Astrocyte of the cerebellum (primary cell): ENCODE results near the gene STK32C.

Experiments
- DNase-seq: peaks from one replicate; pipeline ENCODE4 v3.0.0-alpha.2; 2011; ENCODE audit warnings: low read depth
- H3K4me3 ChIP-seq: 2 replicates; pipeline ENCODE4 v1.5.1; 2011; ENCODE audit warnings: mild to moderate bottlenecking, low read depth, low read length, moderate library complexity
- CTCF ChIP-seq: IDR thresholded peaks from 2 replicates; pipeline ENCODE4 v1.5.1; 2012; ENCODE audit warnings: low read length, low read depth, moderate library complexity, mild to moderate bottlenecking; ENCODE audit errors: missing control alignments
- in situ Hi-C: cut with HindIII; loops from 2 replicates; pipeline ENCODE4 v1.10.0; 2017; ENCODE audit warnings: low sequenced_read_pairs

The STK32C gene

GRCh38 chr10:132242103-132242840 lies 65.5 kb downstream of the STK32C start:
- DNase-seq: no peak
- H3K4me3 ChIP-seq: no peak overlapping the region
- in situ Hi-C loops: no loop called here
- TF ChIP-seq CTCF: no peak

- in situ Hi-C loops: no loop called here
- H3K4me3 ChIP-seq: no peak overlapping the region
- DNase-seq: no peak
- no peak for TF ChIP-seq CTCF
Measured at GRCh38 chr10:132241496-132241895, 66.3 kb downstream of the STK32C start.

- in situ Hi-C loops: no loop called here
- no peak for DNase-seq
- H3K4me3 ChIP-seq: no peak overlapping the region
- no peak for TF ChIP-seq CTCF
Measured at GRCh38 chr10:132241086-132241485, 66.7 kb downstream of the STK32C start.

- H3K4me3 ChIP-seq: no peak overlapping the region
- DNase-seq: no peak
- TF ChIP-seq CTCF: no peak
- in situ Hi-C loops: no loop called here
Measured at GRCh38 chr10:132240581-132240980, 67.2 kb downstream of the STK32C start.

GRCh38 chr10:132240156-132240555 lies 67.6 kb downstream of the STK32C start:
- no peak for TF ChIP-seq CTCF
- in situ Hi-C loops: no loop called here
- DNase-seq: no peak
- H3K4me3 ChIP-seq: no peak overlapping the region

- DNase-seq: no peak
- TF ChIP-seq CTCF: no peak
- no peak overlapping the region for H3K4me3 ChIP-seq
- in situ Hi-C loops: loop anchor here (10.0 kb wide), 1 partner anchor 415 kb away; no protein-coding TSS in a partner anchor
Measured at GRCh38 chr10:132239126-132240031, 68.4 kb downstream of the STK32C start.
